OCI-LY1 (cell line): Measurements from ENCODE around the gene CCL28.

Source experiments
- H2AFZ ChIP-seq: fragments of 200-600 bp; sonication (generic), shearing (Covaris generic); 2 replicates; pipeline ENCODE4 v1.6.0; 2014; ENCODE audit warnings: antibody characterized with exemption, mild to moderate bottlenecking, low read length
- H3F3A ChIP-seq: fragments of 200-600 bp; sonication (generic), shearing (Covaris generic); 2 replicates; pipeline ENCODE4 v1.6.0; 2014; ENCODE audit warnings: mild to moderate bottlenecking, antibody characterized with exemption, low read length, moderate library complexity; ENCODE audit not compliant: insufficient read depth
- H3K27ac ChIP-seq: fragments of 200-600 bp; sonication (generic); 2 replicates; pipeline ENCODE4 v1.5.1; 2014; ENCODE audit warnings: low read length, mixed run types, mild to moderate bottlenecking, low read depth; ENCODE audit not compliant: poor library complexity, severe bottlenecking
- H3K27me3 ChIP-seq: fragments of 200-600 bp; sonication (generic); 2 replicates; pipeline ENCODE4 v1.6.0; 2014; ENCODE audit warnings: antibody characterized with exemption, mild to moderate bottlenecking, low read length, moderate library complexity; ENCODE audit not compliant: insufficient read depth
- H3K36me3 ChIP-seq: fragments of 200-600 bp; sonication (generic); 2 replicates; pipeline ENCODE4 v1.6.1; 2014; ENCODE audit warnings: mild to moderate bottlenecking, antibody characterized with exemption, low read length, moderate library complexity, mixed read lengths; ENCODE audit not compliant: insufficient read depth
- H3K4me1 ChIP-seq: fragments of 200-600 bp; sonication (generic); 2 replicates; pipeline ENCODE4 v1.5.1; 2014; ENCODE audit warnings: mild to moderate bottlenecking, low read length, moderate library complexity; ENCODE audit not compliant: insufficient read depth, severe bottlenecking
- H3K4me2 ChIP-seq: fragments of 200-600 bp; sonication (generic), shearing (Covaris generic); 2 replicates; pipeline ENCODE4 v1.6.1; 2014; ENCODE audit warnings: low read length
- H3K4me3 ChIP-seq: fragments of 200-600 bp; sonication (generic); 2 replicates; pipeline ENCODE4 v1.5.1; 2014; ENCODE audit warnings: low read length, low read depth, mild to moderate bottlenecking, mixed read lengths; ENCODE audit not compliant: poor library complexity, severe bottlenecking
- H3K79me2 ChIP-seq: fragments of 200-600 bp; shearing (Covaris generic); 2 replicates; pipeline ENCODE4 v1.6.1; 2016; ENCODE audit warnings: mixed run types, low read length, mixed read lengths; ENCODE audit not compliant: insufficient read depth
- H3K9ac ChIP-seq: fragments of 200-600 bp; sonication (generic), shearing (Covaris generic); 2 replicates; pipeline ENCODE4 v1.6.1; 2014; ENCODE audit warnings: mild to moderate bottlenecking, low read length, mixed read lengths
- H3K9me2 ChIP-seq: fragments of 200-600 bp; sonication (generic), shearing (Covaris generic); 2 replicates; pipeline ENCODE4 v1.6.1; 2014; ENCODE audit warnings: low read depth, mild to moderate bottlenecking, low read length, mixed read lengths
- H3K9me3 ChIP-seq: fragments of 200-600 bp; shearing (Covaris generic); 2 replicates; pipeline ENCODE4 v1.6.1; 2014; ENCODE audit warnings: low read length, mixed read lengths
- H4K20me1 ChIP-seq: fragments of 200-600 bp; sonication (generic), shearing (Covaris generic); 2 replicates; pipeline ENCODE4 v1.6.0; 2016; ENCODE audit warnings: mild to moderate bottlenecking, low read length; ENCODE audit not compliant: insufficient read depth
- EZH2 ChIP-seq: fragments of 200-600 bp; sonication (generic), shearing (Covaris generic); IDR thresholded peaks from 2 replicates; pipeline ENCODE4 v1.8.0; 2017; ENCODE audit warnings: borderline replicate concordance, mixed run types, mild to moderate bottlenecking, antibody characterized with exemption, low read length, moderate library complexity, mixed read lengths
- TF ChIP-seq, protein P1 (sequence below): fragments of 200-600 bp; sonication (generic), shearing (Covaris generic); IDR thresholded peaks from 2 replicates; pipeline ENCODE4 v1.5.1; 2017; ENCODE audit warnings: mild to moderate bottlenecking, antibody characterized with exemption, low read length, moderate library complexity, mixed read lengths

CCL28 gene

DNA sequence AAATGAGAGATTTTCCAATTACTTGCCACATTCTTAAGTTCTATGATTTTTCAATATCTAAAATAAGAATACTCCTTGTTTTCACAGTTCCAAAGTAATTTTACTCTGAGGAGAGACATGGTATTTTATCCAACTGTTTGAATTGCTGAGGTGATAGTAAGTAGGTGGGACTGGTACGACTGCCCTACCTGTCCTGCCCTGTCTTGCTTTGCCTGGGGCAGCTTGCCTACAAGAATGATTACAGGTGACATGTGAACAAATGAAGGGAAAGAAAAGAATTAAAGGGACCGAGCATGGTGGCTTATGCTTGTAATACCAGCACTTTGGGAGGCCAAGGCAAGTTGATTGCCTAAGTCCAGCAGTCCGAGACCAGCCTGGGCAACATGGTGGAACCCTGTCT is 57.4 kb downstream of the CCL28 start:
- H3K27me3 ChIP-seq = 0 out of 2 replicates have a peak, but pooled peaks cover 4% of the 10 kb centered on the region
- H3K27ac ChIP-seq = no peak overlapping the region

DNA sequence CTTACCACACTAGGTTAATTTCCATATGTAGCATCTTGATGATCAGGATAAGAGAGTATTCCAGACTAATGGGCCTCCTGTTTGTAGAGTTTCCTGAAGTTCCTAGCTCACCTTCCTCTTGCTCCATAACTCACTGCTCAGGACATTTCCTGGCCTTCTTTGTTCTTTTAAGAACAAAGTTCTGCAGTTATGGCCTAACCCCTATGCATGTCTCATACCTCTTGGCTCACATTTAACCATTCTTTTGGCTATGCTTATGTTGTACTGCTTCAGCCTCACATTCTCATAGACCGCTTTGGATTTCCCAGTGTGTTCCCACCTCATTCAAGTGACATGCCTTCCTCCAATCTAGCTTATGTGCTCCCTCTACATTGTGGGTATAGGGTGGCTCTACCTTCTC is 58.5 kb downstream of the CCL28 start:
- H3K4me3 ChIP-seq = no peak overlapping the region
- no peak overlapping the region for H3K9ac ChIP-seq
- no peaks in the 10 kb centered on the region for H3K9me3 ChIP-seq
- no peaks in the 10 kb centered on the region for H3K4me1 ChIP-seq
- H3K27me3 ChIP-seq = 0 out of 2 replicates have a peak, but pooled peaks cover 4% of the 10 kb centered on the region
- no peaks in the 10 kb centered on the region for H3K36me3 ChIP-seq
- H3K79me2 ChIP-seq = no peaks in the 10 kb centered on the region
- H4K20me1 ChIP-seq = no peaks in the 10 kb centered on the region
- no peaks in the 10 kb centered on the region for H3K9me2 ChIP-seq
- H3F3A ChIP-seq = no peaks in the 10 kb centered on the region
- TF ChIP-seq, protein P1, sequence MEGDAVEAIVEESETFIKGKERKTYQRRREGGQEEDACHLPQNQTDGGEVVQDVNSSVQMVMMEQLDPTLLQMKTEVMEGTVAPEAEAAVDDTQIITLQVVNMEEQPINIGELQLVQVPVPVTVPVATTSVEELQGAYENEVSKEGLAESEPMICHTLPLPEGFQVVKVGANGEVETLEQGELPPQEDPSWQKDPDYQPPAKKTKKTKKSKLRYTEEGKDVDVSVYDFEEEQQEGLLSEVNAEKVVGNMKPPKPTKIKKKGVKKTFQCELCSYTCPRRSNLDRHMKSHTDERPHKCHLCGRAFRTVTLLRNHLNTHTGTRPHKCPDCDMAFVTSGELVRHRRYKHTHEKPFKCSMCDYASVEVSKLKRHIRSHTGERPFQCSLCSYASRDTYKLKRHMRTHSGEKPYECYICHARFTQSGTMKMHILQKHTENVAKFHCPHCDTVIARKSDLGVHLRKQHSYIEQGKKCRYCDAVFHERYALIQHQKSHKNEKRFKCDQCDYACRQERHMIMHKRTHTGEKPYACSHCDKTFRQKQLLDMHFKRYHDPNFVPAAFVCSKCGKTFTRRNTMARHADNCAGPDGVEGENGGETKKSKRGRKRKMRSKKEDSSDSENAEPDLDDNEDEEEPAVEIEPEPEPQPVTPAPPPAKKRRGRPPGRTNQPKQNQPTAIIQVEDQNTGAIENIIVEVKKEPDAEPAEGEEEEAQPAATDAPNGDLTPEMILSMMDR = no peak
- TF ChIP-seq EZH2 = no peak
- no peak overlapping the region for H3K27ac ChIP-seq
- no peak overlapping the region for H3K4me2 ChIP-seq
- no peak overlapping the region for H2AFZ ChIP-seq

More for the DNA sequence above, 57.4 kb downstream of the CCL28 start:
- H3K36me3 ChIP-seq = no peaks in the 10 kb centered on the region
- H3K79me2 ChIP-seq = no peaks in the 10 kb centered on the region
- no peaks in the 10 kb centered on the region for H3K9me2 ChIP-seq
- H3K4me1 ChIP-seq = no peaks in the 10 kb centered on the region
- H3K4me2 ChIP-seq = no peak overlapping the region
- TF ChIP-seq, protein P1 = no peak
- no peak for TF ChIP-seq EZH2
- H3K9me3 ChIP-seq = no peaks in the 10 kb centered on the region
- H3K9ac ChIP-seq = no peak overlapping the region
- H4K20me1 ChIP-seq = no peaks in the 10 kb centered on the region
- no peak overlapping the region for H3K4me3 ChIP-seq
- H3F3A ChIP-seq = no peaks in the 10 kb centered on the region
- no peak overlapping the region for H2AFZ ChIP-seq

DNA sequence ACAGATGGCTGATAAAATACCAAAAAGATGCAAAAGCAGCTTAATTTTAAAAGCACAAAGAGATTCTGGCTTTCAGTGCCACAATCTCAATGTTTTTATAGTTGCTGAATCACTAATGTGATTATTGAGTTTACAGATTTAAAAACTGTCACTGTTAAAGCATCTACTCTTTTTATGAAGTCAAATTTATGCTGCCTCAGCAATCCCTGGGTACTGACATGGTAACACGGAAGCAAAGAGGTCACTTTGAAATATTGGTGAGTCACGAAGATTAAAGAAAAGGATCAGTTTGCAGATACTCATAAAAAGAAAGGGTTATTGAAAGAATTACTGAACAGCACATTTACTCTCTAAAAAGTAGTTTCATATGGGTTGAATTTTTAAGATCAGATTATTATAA is 59.3 kb downstream of the CCL28 start:
- H3K4me3 ChIP-seq = no peak overlapping the region
- TF ChIP-seq, protein P1 = no peak
- no peak for TF ChIP-seq EZH2

More for the DNA sequence above, 59.3 kb downstream of the CCL28 start:
- H3K9me2 ChIP-seq = no peaks in the 10 kb centered on the region
- H3K9ac ChIP-seq = no peak overlapping the region
- no peak overlapping the region for H2AFZ ChIP-seq
- no peaks in the 10 kb centered on the region for H3K79me2 ChIP-seq
- H3K27me3 ChIP-seq = 0 out of 2 replicates have a peak, but pooled peaks cover 4% of the 10 kb centered on the region
- H3K4me2 ChIP-seq = no peak overlapping the region
- H3K4me1 ChIP-seq = no peaks in the 10 kb centered on the region
- no peaks in the 10 kb centered on the region for H3K36me3 ChIP-seq
- H3F3A ChIP-seq = no peaks in the 10 kb centered on the region
- H4K20me1 ChIP-seq = no peaks in the 10 kb centered on the region
- no peaks in the 10 kb centered on the region for H3K9me3 ChIP-seq
- H3K27ac ChIP-seq = no peak overlapping the region
